ENCODE data around the gene WDR43. TPM values are rescaled to one million over a fixed set of nuclear protein-coding genes. Genes with fewer than 3 reads are reported as not detected.

The WDR43 gene
- total and polyA plus RNA-seq, 9 of the 15 experiments (the other 6 are each of a cell fraction or from before 2014, with no cell fraction given), result 34.6 to 197 (median 105) TPM

DNA sequence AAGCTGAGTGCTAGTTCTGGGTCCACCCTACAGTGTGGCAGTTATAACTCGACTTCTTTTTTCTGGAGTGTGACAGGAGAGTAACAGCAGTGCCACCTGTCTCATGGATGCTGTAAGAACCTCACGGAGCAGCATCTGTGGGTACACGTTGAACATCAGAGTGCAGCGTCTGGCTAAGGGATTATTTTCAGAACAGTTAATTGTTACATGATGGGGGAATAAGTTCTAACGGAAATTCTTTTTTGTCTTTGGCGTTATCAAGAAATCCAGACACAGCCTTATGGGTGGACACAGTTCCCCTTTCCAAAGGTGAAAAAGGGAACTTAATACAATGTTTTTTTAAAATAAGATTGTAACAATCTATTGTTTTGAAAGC lies 58.4 kb downstream of the WDR43 start (continued):
- TF ChIP-seq, protein P1, sequence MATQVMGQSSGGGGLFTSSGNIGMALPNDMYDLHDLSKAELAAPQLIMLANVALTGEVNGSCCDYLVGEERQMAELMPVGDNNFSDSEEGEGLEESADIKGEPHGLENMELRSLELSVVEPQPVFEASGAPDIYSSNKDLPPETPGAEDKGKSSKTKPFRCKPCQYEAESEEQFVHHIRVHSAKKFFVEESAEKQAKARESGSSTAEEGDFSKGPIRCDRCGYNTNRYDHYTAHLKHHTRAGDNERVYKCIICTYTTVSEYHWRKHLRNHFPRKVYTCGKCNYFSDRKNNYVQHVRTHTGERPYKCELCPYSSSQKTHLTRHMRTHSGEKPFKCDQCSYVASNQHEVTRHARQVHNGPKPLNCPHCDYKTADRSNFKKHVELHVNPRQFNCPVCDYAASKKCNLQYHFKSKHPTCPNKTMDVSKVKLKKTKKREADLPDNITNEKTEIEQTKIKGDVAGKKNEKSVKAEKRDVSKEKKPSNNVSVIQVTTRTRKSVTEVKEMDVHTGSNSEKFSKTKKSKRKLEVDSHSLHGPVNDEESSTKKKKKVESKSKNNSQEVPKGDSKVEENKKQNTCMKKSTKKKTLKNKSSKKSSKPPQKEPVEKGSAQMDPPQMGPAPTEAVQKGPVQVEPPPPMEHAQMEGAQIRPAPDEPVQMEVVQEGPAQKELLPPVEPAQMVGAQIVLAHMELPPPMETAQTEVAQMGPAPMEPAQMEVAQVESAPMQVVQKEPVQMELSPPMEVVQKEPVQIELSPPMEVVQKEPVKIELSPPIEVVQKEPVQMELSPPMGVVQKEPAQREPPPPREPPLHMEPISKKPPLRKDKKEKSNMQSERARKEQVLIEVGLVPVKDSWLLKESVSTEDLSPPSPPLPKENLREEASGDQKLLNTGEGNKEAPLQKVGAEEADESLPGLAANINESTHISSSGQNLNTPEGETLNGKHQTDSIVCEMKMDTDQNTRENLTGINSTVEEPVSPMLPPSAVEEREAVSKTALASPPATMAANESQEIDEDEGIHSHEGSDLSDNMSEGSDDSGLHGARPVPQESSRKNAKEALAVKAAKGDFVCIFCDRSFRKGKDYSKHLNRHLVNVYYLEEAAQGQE (IDR thresholded peaks at IDR 0.05; ENCODE audit: borderline replicate concordance), result peak; percentile 49; the same call in 1 of the 2 replicates
- TF ChIP-seq, protein P1 (CRISPR knock-in tag; IDR thresholded peaks at IDR 0.05; ENCODE audit: low read depth), result no peak
- TF ChIP-seq, protein P2, sequence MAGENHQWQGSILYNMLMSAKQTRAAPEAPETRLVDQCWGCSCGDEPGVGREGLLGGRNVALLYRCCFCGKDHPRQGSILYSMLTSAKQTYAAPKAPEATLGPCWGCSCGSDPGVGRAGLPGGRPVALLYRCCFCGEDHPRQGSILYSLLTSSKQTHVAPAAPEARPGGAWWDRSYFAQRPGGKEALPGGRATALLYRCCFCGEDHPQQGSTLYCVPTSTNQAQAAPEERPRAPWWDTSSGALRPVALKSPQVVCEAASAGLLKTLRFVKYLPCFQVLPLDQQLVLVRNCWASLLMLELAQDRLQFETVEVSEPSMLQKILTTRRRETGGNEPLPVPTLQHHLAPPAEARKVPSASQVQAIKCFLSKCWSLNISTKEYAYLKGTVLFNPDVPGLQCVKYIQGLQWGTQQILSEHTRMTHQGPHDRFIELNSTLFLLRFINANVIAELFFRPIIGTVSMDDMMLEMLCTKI (IDR thresholded peaks at IDR 0.05; ENCODE audit: partially characterized antibody), result no peak
- TF ChIP-seq ZNF197 (CRISPR knock-in tag; IDR thresholded peaks at IDR 0.05; ENCODE audit: low read depth) (no peak), GABPB2 (CRISPR knock-in tag; conservative IDR thresholded peaks at IDR 0.05) (no peak), CTBP1 (IDR thresholded peaks at IDR 0.05; ENCODE audit: borderline replicate concordance) (peak; percentile 48), ZNF644 (tag; IDR thresholded peaks at IDR 0.05; ENCODE audit: low read depth) (no peak), GABPB1 (CRISPR knock-in tag; IDR thresholded peaks at IDR 0.05) (no peak), SPI1 (IDR thresholded peaks at IDR 0.05; ENCODE audit: borderline replicate concordance, low read depth, low read length) (peak; percentile 89)
